Fibroblast of lung (primary cell): Measurements from ENCODE around the gene RNF19B. TPM values are rescaled to one million over a fixed set of nuclear protein-coding genes. Genes with fewer than 3 reads are reported as not detected.

Source experiments
- DNase-seq, 2 donors: peaks; one replicate each; pipeline versions ENCODE4 v3.0.0 to v3.0.0-alpha.2; 2010; ENCODE audit warnings: low read depth in 2 of 2
- H2AFZ ChIP-seq: 2 replicates; pipeline ENCODE4 v1.5.1; 2012; ENCODE audit warnings: low read length, control low read depth, inconsistent platforms
- H3K27ac ChIP-seq: 2 replicates; pipeline ENCODE4 v1.5.1; 2011; ENCODE audit warnings: low read length, control low read depth; ENCODE audit not compliant: insufficient read depth
- H3K27me3 ChIP-seq: 2 replicates; pipeline ENCODE4 v1.5.1; 2011; ENCODE audit warnings: mild to moderate bottlenecking, low read length; ENCODE audit not compliant: control insufficient read depth, insufficient read depth
- H3K36me3 ChIP-seq: 2 replicates; pipeline ENCODE4 v1.5.1; 2011; ENCODE audit warnings: low read length; ENCODE audit not compliant: control insufficient read depth, insufficient read depth
- H3K4me1 ChIP-seq: 2 replicates; pipeline ENCODE4 v1.5.1; 2011; ENCODE audit warnings: low read length; ENCODE audit not compliant: control insufficient read depth, insufficient read depth; ENCODE audit errors: extremely low read depth
- H3K4me2 ChIP-seq: 2 replicates; pipeline ENCODE4 v1.5.1; 2011; ENCODE audit warnings: low read length, control low read depth; ENCODE audit not compliant: insufficient read depth; ENCODE audit errors: extremely low read depth
- H3K4me3 ChIP-seq, 4 experiments: fragments of 200-600 bp in 1 of 4; sonication (generic) in 1 of 4; replicated peaks in 1 of 4; 2 replicates each; pipeline ENCODE4 v1.5.1; 2011 to 2016; ENCODE audit warnings: low read length in 4 of 4, low read depth in 3 of 4, mild to moderate bottlenecking in 3 of 4, control low read depth in 2 of 4, inconsistent platforms in 1 of 4, mixed read lengths in 1 of 4; ENCODE audit not compliant: insufficient read depth in 1 of 4; ENCODE audit errors: control extremely low read depth in 1 of 4
- H3K79me2 ChIP-seq: 2 replicates; pipeline ENCODE4 v1.5.1; 2012; ENCODE audit warnings: mild to moderate bottlenecking, low read length, inconsistent platforms; ENCODE audit not compliant: control insufficient read depth, insufficient read depth
- H3K9ac ChIP-seq: 2 replicates; pipeline ENCODE4 v1.5.1; 2011; ENCODE audit warnings: mild to moderate bottlenecking, low read length, control low read depth; ENCODE audit not compliant: insufficient read depth
- H3K9me3 ChIP-seq: 2 replicates; pipeline ENCODE4 v1.5.1; 2012; ENCODE audit warnings: low read depth, low read length; ENCODE audit not compliant: control insufficient read depth, insufficient read depth
- H4K20me1 ChIP-seq: 2 replicates; pipeline ENCODE4 v1.5.1; 2011; ENCODE audit warnings: low read length; ENCODE audit not compliant: control insufficient read depth, insufficient read depth; ENCODE audit errors: extremely low read depth
- CTCF ChIP-seq, 2 donors: IDR thresholded peaks in 1 of 2; conservative IDR thresholded peaks in 1 of 2; 1 replicate in 1 of 2; 2 replicates in 1 of 2; pipeline ENCODE4 v1.5.1; 2011 to 2012; ENCODE audit warnings: low read length in 2 of 2, control low read depth in 1 of 2, inconsistent platforms in 1 of 2, low read depth in 1 of 2, mild to moderate bottlenecking in 1 of 2
- EZH2 ChIP-seq: IDR thresholded peaks from 2 replicates; pipeline ENCODE4 v1.5.1; 2012; ENCODE audit warnings: low read length, control low read depth, mild to moderate bottlenecking; ENCODE audit errors: missing control alignments
- polyA plus RNA-seq, 2 donors: library from polyadenylated mRNA; depleted of rRNA in 1 of 2; stranded (reverse) in 1 of 2; unstranded in 1 of 2; fragments of >200 nt; gene quantifications; 2 replicates each; pipeline ENCODE4 v1.2.1, GENCODE V29; 2011 to 2012; ENCODE audit warnings: missing spikeins in 1 of 2
- total RNA-seq: library from RNA; depleted of rRNA; stranded (reverse); fragments of >200 nt; gene quantifications from 2 replicates; pipeline ENCODE4 v1.2.1, GENCODE V29; 2014

The RNF19B gene
- total and polyA plus RNA-seq, 2 donors (not counting 1 experiment from before 2014, with no cell fraction given) = 10.1 to 15.4 TPM

GRCh38 chr1:32917521-32917920, 47.1 kb downstream of the RNF19B start:
- no peaks in the 10 kb centered on the region for H3K27me3 ChIP-seq
- H3K9ac ChIP-seq = no peak overlapping the region
- no peak overlapping the region for H3K27ac ChIP-seq
- DNase-seq = no peak
- H2AFZ ChIP-seq = no peak overlapping the region
- no peak overlapping the region for H3K4me3 ChIP-seq
- no peaks in the 10 kb centered on the region for H4K20me1 ChIP-seq
- no peaks in the 10 kb centered on the region for H3K36me3 ChIP-seq
- H3K9me3 ChIP-seq = no peaks in the 10 kb centered on the region
- H3K79me2 ChIP-seq = no peaks in the 10 kb centered on the region
- H3K4me2 ChIP-seq = no peak overlapping the region
- H3K4me1 ChIP-seq = no peaks in the 10 kb centered on the region
- TF ChIP-seq CTCF (conservative IDR thresholded peaks at IDR 0.05 in 1 of 2, IDR thresholded peaks at IDR 0.05 in 1 of 2; ENCODE audit: low read depth in 1 of 2, low read length in 2 of 2) (no peak), EZH2 (no peak)

GRCh38 chr1:32915766-32916706, 48.6 kb downstream of the RNF19B start:
- no peak overlapping the region for H3K4me2 ChIP-seq
- H3K79me2 ChIP-seq = no peaks in the 10 kb centered on the region
- H3K4me1 ChIP-seq = no peaks in the 10 kb centered on the region
- no peaks in the 10 kb centered on the region for H3K9me3 ChIP-seq
- no peak overlapping the region for H3K27ac ChIP-seq
- no peaks in the 10 kb centered on the region for H3K36me3 ChIP-seq
- no peak for TF ChIP-seq CTCF (conservative IDR thresholded peaks at IDR 0.05 in 1 of 2, IDR thresholded peaks at IDR 0.05 in 1 of 2; ENCODE audit: low read depth in 1 of 2, low read length in 2 of 2)
- H3K9ac ChIP-seq = no peak overlapping the region
- H3K27me3 ChIP-seq = no peaks in the 10 kb centered on the region
- DNase-seq = no peak
- H4K20me1 ChIP-seq = no peaks in the 10 kb centered on the region
- H2AFZ ChIP-seq = no peak overlapping the region
- no peak overlapping the region for H3K4me3 ChIP-seq

GRCh38 chr1:32910319-32910718, 54.3 kb downstream of the RNF19B start:
- Histone ChIP-seq H3K79me2 (no peaks in the 10 kb centered on the region), H3K4me3 (no peak overlapping the region), H3K27me3 (peaks cover 9% of the 10 kb centered on the region), H3K9ac (no peak overlapping the region), H3K4me1 (no peaks in the 10 kb centered on the region), H3K9me3 (no peaks in the 10 kb centered on the region), H3K27ac (no peak overlapping the region), H4K20me1 (no peaks in the 10 kb centered on the region), H2AFZ (no peak overlapping the region), H3K36me3 (no peaks in the 10 kb centered on the region), H3K4me2 (no peak overlapping the region)
- TF ChIP-seq EZH2 (no peak), CTCF (conservative IDR thresholded peaks at IDR 0.05 in 1 of 2, IDR thresholded peaks at IDR 0.05 in 1 of 2; ENCODE audit: low read depth in 1 of 2, low read length in 2 of 2) (no peak)
- no peak for DNase-seq
